ENCODE results near the gene SMARCD3. TPM values are rescaled to one million over a fixed set of nuclear protein-coding genes. Genes with fewer than 3 reads are reported as not detected.

The SMARCD3 gene
- total and polyA plus RNA-seq, 2 of the 8 experiments (the other 6 are each of a cell fraction or from before 2014, with no cell fraction given) = 3.0 to 5.6 TPM

GRCh38 chr7:151260471-151260870, 12.0 kb upstream of the SMARCD3 start (continued):
- no peak for TF ChIP-seq RFX5 (IDR thresholded peaks at IDR 0.05; ENCODE audit: borderline replicate concordance, low read depth, low read length)

Data from H1 (cell line).